Measurements from ENCODE around the gene SOAT2.

DNA sequence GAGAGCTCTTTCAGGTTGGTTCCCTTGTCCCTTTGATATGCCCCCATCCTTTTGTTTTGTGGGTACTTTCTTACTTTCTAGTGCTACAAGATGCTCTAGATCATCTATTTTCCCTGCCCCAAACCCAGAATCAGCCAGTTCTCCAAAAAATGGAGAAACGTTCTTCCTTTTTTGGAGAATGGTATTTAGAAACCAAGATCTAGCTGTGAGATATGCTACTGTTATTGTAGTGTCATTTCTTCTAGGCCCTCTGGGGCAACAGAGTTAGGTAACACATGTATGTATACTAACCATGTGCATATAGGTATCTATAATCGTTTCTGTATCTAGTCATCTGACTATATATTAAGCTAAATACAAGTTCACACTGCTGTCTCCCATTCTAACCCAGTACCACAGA, 12.7 kb upstream of the SOAT2 start:
- TF ChIP-seq, protein P1, sequence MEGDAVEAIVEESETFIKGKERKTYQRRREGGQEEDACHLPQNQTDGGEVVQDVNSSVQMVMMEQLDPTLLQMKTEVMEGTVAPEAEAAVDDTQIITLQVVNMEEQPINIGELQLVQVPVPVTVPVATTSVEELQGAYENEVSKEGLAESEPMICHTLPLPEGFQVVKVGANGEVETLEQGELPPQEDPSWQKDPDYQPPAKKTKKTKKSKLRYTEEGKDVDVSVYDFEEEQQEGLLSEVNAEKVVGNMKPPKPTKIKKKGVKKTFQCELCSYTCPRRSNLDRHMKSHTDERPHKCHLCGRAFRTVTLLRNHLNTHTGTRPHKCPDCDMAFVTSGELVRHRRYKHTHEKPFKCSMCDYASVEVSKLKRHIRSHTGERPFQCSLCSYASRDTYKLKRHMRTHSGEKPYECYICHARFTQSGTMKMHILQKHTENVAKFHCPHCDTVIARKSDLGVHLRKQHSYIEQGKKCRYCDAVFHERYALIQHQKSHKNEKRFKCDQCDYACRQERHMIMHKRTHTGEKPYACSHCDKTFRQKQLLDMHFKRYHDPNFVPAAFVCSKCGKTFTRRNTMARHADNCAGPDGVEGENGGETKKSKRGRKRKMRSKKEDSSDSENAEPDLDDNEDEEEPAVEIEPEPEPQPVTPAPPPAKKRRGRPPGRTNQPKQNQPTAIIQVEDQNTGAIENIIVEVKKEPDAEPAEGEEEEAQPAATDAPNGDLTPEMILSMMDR (IDR thresholded peaks at IDR 0.05): no peak
- no peak for TF ChIP-seq POLR2A (IDR thresholded peaks at IDR 0.05)

Data from uterus (tissue), 2 donors.